ENCODE data around the gene ZPR1. TPM values are rescaled to one million over a fixed set of nuclear protein-coding genes. Genes with fewer than 3 reads are reported as not detected.

The ZPR1 gene
- total and polyA plus RNA-seq, 7 donors = 40.1 to 98.6 (median 57.0) TPM

DNA sequence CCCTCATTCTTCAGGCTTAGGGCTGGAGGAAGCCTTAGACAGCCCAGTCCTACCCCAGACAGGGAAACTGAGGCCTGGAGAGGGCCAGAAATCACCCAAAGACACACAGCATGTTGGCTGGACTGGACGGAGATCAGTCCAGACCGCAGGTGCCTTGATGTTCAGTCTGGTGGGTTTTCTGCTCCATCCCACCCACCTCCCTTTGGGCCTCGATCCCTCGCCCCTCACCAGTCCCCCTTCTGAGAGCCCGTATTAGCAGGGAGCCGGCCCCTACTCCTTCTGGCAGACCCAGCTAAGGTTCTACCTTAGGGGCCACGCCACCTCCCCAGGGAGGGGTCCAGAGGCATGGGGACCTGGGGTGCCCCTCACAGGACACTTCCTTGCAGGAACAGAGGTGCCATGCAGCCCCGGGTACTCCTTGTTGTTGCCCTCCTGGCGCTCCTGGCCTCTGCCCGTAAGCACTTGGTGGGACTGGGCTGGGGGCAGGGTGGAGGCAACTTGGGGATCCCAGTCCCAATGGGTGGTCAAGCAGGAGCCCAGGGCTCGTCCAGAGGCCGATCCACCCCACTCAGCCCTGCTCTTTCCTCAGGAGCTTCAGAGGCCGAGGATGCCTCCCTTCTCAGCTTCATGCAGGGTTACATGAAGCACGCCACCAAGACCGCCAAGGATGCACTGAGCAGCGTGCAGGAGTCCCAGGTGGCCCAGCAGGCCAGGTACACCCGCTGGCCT, 42.5 kb upstream of the ZPR1 start:
- no peak overlapping the region for H3K4me3 ChIP-seq
- DNase-seq (no peak), ATAC-seq (no peak)
- no peak overlapping the region for H3K27ac ChIP-seq
- H3K9me3 ChIP-seq = no peaks in the 10 kb centered on the region
- H3K27me3 ChIP-seq (ENCODE audit: insufficient read depth in 3 of 3, low read length in 2 of 3) = no peaks in the 10 kb centered on the region
- H3K36me3 ChIP-seq (ENCODE audit: insufficient read depth in 1 of 2, low read depth in 1 of 2) = no peaks in the 10 kb centered on the region
- H3K4me1 ChIP-seq = peaks cover 4% of the 10 kb centered on the region
- TF ChIP-seq, protein P1, sequence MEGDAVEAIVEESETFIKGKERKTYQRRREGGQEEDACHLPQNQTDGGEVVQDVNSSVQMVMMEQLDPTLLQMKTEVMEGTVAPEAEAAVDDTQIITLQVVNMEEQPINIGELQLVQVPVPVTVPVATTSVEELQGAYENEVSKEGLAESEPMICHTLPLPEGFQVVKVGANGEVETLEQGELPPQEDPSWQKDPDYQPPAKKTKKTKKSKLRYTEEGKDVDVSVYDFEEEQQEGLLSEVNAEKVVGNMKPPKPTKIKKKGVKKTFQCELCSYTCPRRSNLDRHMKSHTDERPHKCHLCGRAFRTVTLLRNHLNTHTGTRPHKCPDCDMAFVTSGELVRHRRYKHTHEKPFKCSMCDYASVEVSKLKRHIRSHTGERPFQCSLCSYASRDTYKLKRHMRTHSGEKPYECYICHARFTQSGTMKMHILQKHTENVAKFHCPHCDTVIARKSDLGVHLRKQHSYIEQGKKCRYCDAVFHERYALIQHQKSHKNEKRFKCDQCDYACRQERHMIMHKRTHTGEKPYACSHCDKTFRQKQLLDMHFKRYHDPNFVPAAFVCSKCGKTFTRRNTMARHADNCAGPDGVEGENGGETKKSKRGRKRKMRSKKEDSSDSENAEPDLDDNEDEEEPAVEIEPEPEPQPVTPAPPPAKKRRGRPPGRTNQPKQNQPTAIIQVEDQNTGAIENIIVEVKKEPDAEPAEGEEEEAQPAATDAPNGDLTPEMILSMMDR (IDR thresholded peaks at IDR 0.05) = no peak
- WGBS, 3 donors = 94 to 95% (median 94%) methylated on average over 13 to 17 of the region's 17 CpGs
- intact Hi-C loops (cut with DNase I) = no loop called here

DNA sequence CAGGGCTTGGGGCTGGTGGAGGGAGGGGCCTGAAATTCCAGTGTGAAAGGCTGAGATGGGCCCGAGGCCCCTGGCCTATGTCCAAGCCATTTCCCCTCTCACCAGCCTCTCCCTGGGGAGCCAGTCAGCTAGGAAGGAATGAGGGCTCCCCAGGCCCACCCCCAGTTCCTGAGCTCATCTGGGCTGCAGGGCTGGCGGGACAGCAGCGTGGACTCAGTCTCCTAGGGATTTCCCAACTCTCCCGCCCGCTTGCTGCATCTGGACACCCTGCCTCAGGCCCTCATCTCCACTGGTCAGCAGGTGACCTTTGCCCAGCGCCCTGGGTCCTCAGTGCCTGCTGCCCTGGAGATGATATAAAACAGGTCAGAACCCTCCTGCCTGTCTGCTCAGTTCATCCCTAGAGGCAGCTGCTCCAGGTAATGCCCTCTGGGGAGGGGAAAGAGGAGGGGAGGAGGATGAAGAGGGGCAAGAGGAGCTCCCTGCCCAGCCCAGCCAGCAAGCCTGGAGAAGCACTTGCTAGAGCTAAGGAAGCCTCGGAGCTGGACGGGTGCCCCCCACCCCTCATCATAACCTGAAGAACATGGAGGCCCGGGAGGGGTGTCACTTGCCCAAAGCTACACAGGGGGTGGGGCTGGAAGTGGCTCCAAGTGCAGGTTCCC, 41.8 kb upstream of the ZPR1 start, which contains the start of gene APOC3:
Gene APOC3, plus strand, starts transcription at position 383 of the 659 bp plus-strand sequence. CDS start 676 bp downstream, outside the sequence.
- WGBS, 3 donors = 74 to 75% (median 75%) methylated on average over 9 of the region's 9 CpGs
- no peaks in the 10 kb centered on the region for H3K27me3 ChIP-seq (ENCODE audit: insufficient read depth in 3 of 3, low read length in 2 of 3)
- no peak within 1 kb of the TSS for H3K27ac ChIP-seq
- ATAC-seq (no peak), DNase-seq (no peak)
- no peaks in the 10 kb centered on the region for H3K36me3 ChIP-seq (ENCODE audit: insufficient read depth in 1 of 2, low read depth in 1 of 2)
- H3K9me3 ChIP-seq = no peaks in the 10 kb centered on the region
- no peak within 1 kb of the TSS for H3K4me3 ChIP-seq
- intact Hi-C loops (cut with DNase I) = no loop called here
- TF ChIP-seq, protein P1 (IDR thresholded peaks at IDR 0.05) = no peak
- no peaks in the 10 kb centered on the region for H3K4me1 ChIP-seq

DNA sequence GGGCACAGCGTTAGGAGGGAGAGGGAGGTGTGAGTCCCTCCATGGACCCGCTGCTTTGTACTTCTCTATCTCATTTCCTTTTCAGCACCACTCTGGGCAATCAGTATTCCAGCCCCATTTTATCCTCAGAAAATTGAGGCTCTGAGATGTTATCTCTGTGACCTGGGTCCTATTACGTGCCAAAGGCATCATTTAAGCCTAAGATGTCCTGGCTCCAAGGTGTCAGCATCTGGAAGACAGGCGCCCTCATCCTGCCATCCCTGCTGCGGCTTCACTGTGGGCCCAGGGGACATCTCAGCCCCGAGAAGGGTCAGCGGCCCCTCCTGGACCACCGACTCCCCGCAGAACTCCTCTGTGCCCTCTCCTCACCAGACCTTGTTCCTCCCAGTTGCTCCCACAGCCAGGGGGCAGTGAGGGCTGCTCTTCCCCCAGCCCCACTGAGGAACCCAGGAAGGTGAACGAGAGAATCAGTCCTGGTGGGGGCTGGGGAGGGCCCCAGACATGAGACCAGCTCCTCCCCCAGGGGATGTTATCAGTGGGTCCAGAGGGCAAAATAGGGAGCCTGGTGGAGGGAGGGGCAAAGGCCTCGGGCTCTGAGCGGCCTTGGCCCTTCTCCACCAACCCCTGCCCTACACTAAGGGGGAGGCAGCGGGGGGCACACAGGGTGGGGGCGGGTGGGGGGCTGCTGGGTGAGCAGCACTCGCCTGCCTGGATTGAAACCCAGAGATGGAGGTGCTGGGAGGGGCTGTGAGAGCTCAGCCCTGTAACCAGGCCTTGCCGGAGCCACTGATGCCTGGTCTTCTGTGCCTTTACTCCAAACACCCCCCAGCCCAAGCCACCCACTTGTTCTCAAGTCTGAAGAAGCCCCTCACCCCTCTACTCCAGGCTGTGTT, 41.1 kb upstream of the ZPR1 start:
- DNase-seq = no peak
- WGBS, 3 donors = 68 to 71% (median 69%) methylated on average over 12 to 16 of the region's 16 CpGs
- Histone ChIP-seq H3K27me3 (ENCODE audit: insufficient read depth in 3 of 3, low read length in 2 of 3) (no peaks in the 10 kb centered on the region), H3K4me3 (no peak overlapping the region), H3K36me3 (ENCODE audit: insufficient read depth in 1 of 2, low read depth in 1 of 2) (no peaks in the 10 kb centered on the region), H3K27ac (no peak overlapping the region), H3K9me3 (no peaks in the 10 kb centered on the region), H3K4me1 (no peaks in the 10 kb centered on the region)
- no peak for ATAC-seq
- TF ChIP-seq, protein P1 (IDR thresholded peaks at IDR 0.05) = no peak
- intact Hi-C loops (cut with DNase I) = no loop called here

DNA sequence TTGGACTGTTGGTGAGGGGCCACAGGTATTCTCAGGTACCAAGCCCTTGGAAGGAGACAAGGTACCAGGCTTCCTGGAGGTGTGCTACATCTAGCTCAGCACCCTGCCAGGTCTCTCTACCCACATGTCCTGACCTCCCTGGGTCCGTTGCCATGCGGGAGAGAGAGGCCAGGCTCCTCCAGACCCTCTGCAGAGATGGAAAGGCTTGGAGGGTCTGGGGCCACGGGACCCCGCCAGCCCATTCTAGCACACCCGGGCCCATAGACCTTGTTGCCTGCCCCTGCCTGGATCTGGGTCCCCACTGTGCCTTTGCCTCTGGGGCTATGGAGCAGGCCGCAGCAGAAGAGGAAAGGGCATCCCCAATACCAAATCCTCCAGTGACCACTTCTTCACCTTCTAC, 39.6 kb upstream of the ZPR1 start:
- ATAC-seq (no peak), DNase-seq (no peak)
- H3K4me1 ChIP-seq = no peaks in the 10 kb centered on the region
- no peak overlapping the region for H3K27ac ChIP-seq
- no peaks in the 10 kb centered on the region for H3K36me3 ChIP-seq (ENCODE audit: insufficient read depth in 1 of 2, low read depth in 1 of 2)
- TF ChIP-seq, protein P1 (IDR thresholded peaks at IDR 0.05) = no peak
- intact Hi-C loops (cut with DNase I) = no loop called here
- H3K9me3 ChIP-seq = no peaks in the 10 kb centered on the region
- 96 to 98% (median 96%) methylated on average over 4 to 6 of the region's 6 CpGs for WGBS, 3 donors
- no peak overlapping the region for H3K4me3 ChIP-seq
- H3K27me3 ChIP-seq (ENCODE audit: insufficient read depth in 3 of 3, low read length in 2 of 3) = no peaks in the 10 kb centered on the region

Measured in psoas muscle (tissue), 8 donors.